HEK293 (cell line): ENCODE measurements around the gene FYB1.

Source experiments
- CTCF ChIA-PET: fragments of 350-600 bp; formaldehyde crosslinking; extraction: SDS; loops from one replicate; lab custom pipeline; 2021; ENCODE audit warnings: antibody characterized with exemption; lab: Yijun Ruan, JAX
- POLR2A ChIA-PET: fragments of 300-600 bp; formaldehyde crosslinking; extraction: SDS; loops from one replicate; lab custom pipeline; 2020; ENCODE audit warnings: antibody characterized with exemption, inconsistent platforms; lab: Yijun Ruan, JAX
- H3K27ac ChIP-seq: fragments of 200-500 bp; sonication (Bioruptor generic); 2 replicates; pipeline ENCODE4 v1.5.1; 2014; ENCODE audit warnings: low read depth, low read length, control low read depth, inconsistent platforms; ENCODE audit errors: extremely low read depth
- H3K36me3 ChIP-seq, 2 experiments: fragments of 200-500 bp in 1 of 2; sonication (Bioruptor generic) in 1 of 2; 1 replicate in 1 of 2; 2 replicates in 1 of 2; pipeline ENCODE4 v1.5.1; 2014 to 2017; ENCODE audit warnings: inconsistent platforms in 2 of 2, low read length in 2 of 2; ENCODE audit not compliant: control insufficient read depth in 2 of 2, insufficient read depth in 1 of 2
- H3K4me1 ChIP-seq: fragments of 200-500 bp; sonication (Bioruptor generic); 2 replicates; pipeline ENCODE4 v1.5.1; 2014; ENCODE audit warnings: mild to moderate bottlenecking, low read length, inconsistent platforms; ENCODE audit not compliant: control insufficient read depth, insufficient read depth
- H3K4me3 ChIP-seq: 2 replicates; pipeline ENCODE4 v1.5.1; 2011; ENCODE audit warnings: low read depth, mild to moderate bottlenecking, control low read depth, low read length, moderate library complexity
- H3K9me3 ChIP-seq: fragments of 200-500 bp; sonication (Bioruptor generic); 2 replicates; pipeline ENCODE4 v1.5.1; 2014; ENCODE audit warnings: low read depth, low read length, inconsistent platforms; ENCODE audit not compliant: control insufficient read depth, insufficient read depth
- GLIS2 ChIP-seq: fragments of 450-650 bp; formaldehyde crosslinking; IDR thresholded peaks from 2 replicates; pipeline ENCODE4 v1.5.1; 2016; ENCODE audit warnings: missing biosample characterization, missing genetic modification characterization
- KLF10 ChIP-seq: fragments of 450-650 bp; IDR thresholded peaks from 2 replicates; pipeline ENCODE4 v1.5.1; 2018; ENCODE audit warnings: missing biosample characterization, mild to moderate bottlenecking, missing genetic modification characterization
- KLF9 ChIP-seq: fragments of 450-650 bp; formaldehyde crosslinking; IDR thresholded peaks from 2 replicates; pipeline ENCODE4 v1.5.1; 2016; ENCODE audit warnings: missing biosample characterization, missing genetic modification characterization, low read depth
- MYNN ChIP-seq: fragments of 450-650 bp; formaldehyde crosslinking; IDR thresholded peaks from 2 replicates; pipeline ENCODE4 v1.5.1; 2016; ENCODE audit warnings: missing biosample characterization, missing genetic modification characterization, borderline replicate concordance
- SALL2 ChIP-seq: fragments of 450-650 bp; formaldehyde crosslinking; IDR thresholded peaks from 2 replicates; pipeline ENCODE4 v1.5.0; 2017; ENCODE audit warnings: missing biosample characterization, mild to moderate bottlenecking, missing genetic modification characterization, borderline replicate concordance
- SP3 ChIP-seq: fragments of 450-650 bp; formaldehyde crosslinking; IDR thresholded peaks from 2 replicates; pipeline ENCODE4 v1.5.1; 2016; ENCODE audit warnings: missing biosample characterization, missing genetic modification characterization
- ZBTB21 ChIP-seq: fragments of 450-650 bp; formaldehyde crosslinking; IDR thresholded peaks from 2 replicates; pipeline ENCODE4 v1.5.1; 2017; ENCODE audit warnings: missing biosample characterization, missing genetic modification characterization
- ZNF16 ChIP-seq: fragments of 450-650 bp; formaldehyde crosslinking; IDR thresholded peaks from 2 replicates; pipeline ENCODE4 v1.5.1; 2016; ENCODE audit warnings: low read depth, missing biosample characterization, missing genetic modification characterization
- ZNF169 ChIP-seq: fragments of 450-650 bp; formaldehyde crosslinking; IDR thresholded peaks from 2 replicates; pipeline ENCODE4 v1.5.1; 2016; ENCODE audit warnings: missing biosample characterization, missing genetic modification characterization
- ZNF341 ChIP-seq: fragments of 450-650 bp; formaldehyde crosslinking; IDR thresholded peaks from 2 replicates; pipeline ENCODE4; 2016; ENCODE audit warnings: low read depth, missing biosample characterization, missing genetic modification characterization
- ZNF391 ChIP-seq: fragments of 450-650 bp; formaldehyde crosslinking; IDR thresholded peaks from 2 replicates; pipeline ENCODE4 v1.5.1; 2016; ENCODE audit warnings: low read depth, missing biosample characterization, missing genetic modification characterization, borderline replicate concordance
- ZNF629 ChIP-seq: fragments of 450-650 bp; formaldehyde crosslinking; IDR thresholded peaks from 2 replicates; pipeline ENCODE4 v1.5.1; 2017; ENCODE audit warnings: missing biosample characterization, missing genetic modification characterization
- ZNF76 ChIP-seq: fragments of 450-650 bp; formaldehyde crosslinking; IDR thresholded peaks from 2 replicates; pipeline ENCODE4; 2016; ENCODE audit warnings: low read depth, missing biosample characterization, missing genetic modification characterization, borderline replicate concordance
- ZNF776 ChIP-seq: fragments of 450-650 bp; formaldehyde crosslinking; IDR thresholded peaks from 2 replicates; pipeline ENCODE4 v1.5.0; 2017; ENCODE audit warnings: missing biosample characterization, missing genetic modification characterization, borderline replicate concordance
- TF ChIP-seq, protein P1 (sequence below): fragments of 450-650 bp; formaldehyde crosslinking; IDR thresholded peaks from 2 replicates; pipeline ENCODE4 v1.5.1; 2016; ENCODE audit warnings: missing biosample characterization, missing genetic modification characterization, low read depth
- TF ChIP-seq, protein P2 (sequence below): fragments of 450-650 bp; formaldehyde crosslinking; conservative IDR thresholded peaks from 2 replicates; pipeline ENCODE4 v1.5.1; 2016; ENCODE audit warnings: low read depth, missing biosample characterization, missing genetic modification characterization
- TF ChIP-seq, protein P3 (sequence below): fragments of 450-650 bp; formaldehyde crosslinking; IDR thresholded peaks from 2 replicates; pipeline ENCODE4 v1.5.1; 2016; ENCODE audit warnings: missing biosample characterization, missing genetic modification characterization
- TF ChIP-seq, protein P4 (sequence below): fragments of 450-650 bp; formaldehyde crosslinking; conservative IDR thresholded peaks from 2 replicates; pipeline ENCODE4 v1.5.1; 2016; ENCODE audit warnings: low read depth, missing biosample characterization, missing genetic modification characterization
- TF ChIP-seq, protein P5 (sequence below): fragments of 450-650 bp; formaldehyde crosslinking; IDR thresholded peaks from 2 replicates; pipeline ENCODE4 v1.5.1; 2016; ENCODE audit warnings: missing biosample characterization, missing genetic modification characterization

The FYB1 gene

DNA sequence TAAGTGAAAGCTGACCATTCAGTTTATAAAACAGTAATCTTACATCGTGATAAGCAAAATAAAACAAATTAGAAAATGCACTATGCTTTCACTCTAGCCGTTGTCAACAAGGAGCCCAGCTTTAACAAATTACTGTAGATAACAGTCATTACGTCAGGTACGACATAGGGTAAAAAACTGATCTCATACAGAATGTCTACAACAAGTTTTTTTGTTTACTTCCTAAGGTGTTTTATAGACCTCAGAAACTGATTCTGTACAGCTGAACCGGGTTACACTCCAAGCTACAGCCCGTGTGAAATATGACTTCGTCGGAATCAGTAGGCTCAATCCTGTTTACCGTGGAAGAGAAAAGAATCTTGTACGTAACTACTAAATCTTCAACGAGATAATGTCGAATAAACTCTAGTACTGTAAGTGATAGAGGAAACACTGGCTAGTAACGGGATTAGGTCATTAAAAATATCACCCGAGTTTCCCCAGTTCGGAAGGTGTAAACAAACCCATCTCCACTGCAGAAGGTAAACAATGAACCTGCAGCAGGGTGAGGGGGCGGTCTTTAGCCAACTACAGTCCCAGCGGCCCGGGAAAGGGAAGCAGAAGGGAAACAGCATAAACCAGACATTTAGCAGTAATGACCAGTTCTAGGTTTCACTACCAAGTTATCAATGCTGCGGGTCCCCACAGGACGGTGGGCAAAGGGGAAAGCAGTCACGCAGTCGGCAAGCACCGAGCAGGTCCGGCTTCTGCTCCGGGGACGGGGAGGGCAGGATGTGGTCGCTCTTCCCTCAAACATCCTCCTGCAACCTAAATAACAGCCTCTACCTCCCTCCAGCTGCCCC is 146.2 kb downstream of the FYB1 start:
- ChIA-PET CTCF (interaction anchor here (0.5 to 1.2 kb wide), 5 partner anchors 8 to 653 kb away, joined by 3 to 6 read pairs (median 3); no protein-coding TSS in a partner anchor), POLR2A (interaction anchor here (0.6 to 0.9 kb wide), 2 partner anchors 228 to 352 kb away, joined by 3 to 4 read pairs; partner anchors contain the start of gene DAB2)
- Histone ChIP-seq H3K27ac (peak overlapping the region; percentile 98), H3K4me3 (peak overlapping the region; percentile 100), H3K4me1 (peaks cover 18% of the 10 kb centered on the region; the same call in 1 of the 2 replicates), H3K36me3 (peaks cover 0 to 4% of the 10 kb centered on the region in 2 experiments; a peak in 2 of 3 replicates), H3K9me3 (no peaks in the 10 kb centered on the region)
- TF ChIP-seq GLIS2 (no peak; the same call in 1 of the 2 replicates), MYNN (tag by site-specific recombination) (no peak), KLF10 (tag by site-specific recombination) (no peak), KLF9 (0 out of 2 replicates have a peak, but pooled peaks have one; percentile 18), ZNF391 (no peak), ZBTB21 (tag by site-specific recombination) (peak; percentile 68), ZNF76 (peak; percentile 73; the same call in 1 of the 2 replicates), SP3 (tag by site-specific recombination) (peak; percentile 40), ZNF776 (tag by site-specific recombination) (no peak), ZNF169 (no peak), ZNF341 (peak; percentile 100), ZNF16 (tag by site-specific recombination) (no peak), SALL2 (tag by site-specific recombination) (no peak), ZNF629 (tag by site-specific recombination) (peak; percentile 89)
- TF ChIP-seq, protein P1, sequence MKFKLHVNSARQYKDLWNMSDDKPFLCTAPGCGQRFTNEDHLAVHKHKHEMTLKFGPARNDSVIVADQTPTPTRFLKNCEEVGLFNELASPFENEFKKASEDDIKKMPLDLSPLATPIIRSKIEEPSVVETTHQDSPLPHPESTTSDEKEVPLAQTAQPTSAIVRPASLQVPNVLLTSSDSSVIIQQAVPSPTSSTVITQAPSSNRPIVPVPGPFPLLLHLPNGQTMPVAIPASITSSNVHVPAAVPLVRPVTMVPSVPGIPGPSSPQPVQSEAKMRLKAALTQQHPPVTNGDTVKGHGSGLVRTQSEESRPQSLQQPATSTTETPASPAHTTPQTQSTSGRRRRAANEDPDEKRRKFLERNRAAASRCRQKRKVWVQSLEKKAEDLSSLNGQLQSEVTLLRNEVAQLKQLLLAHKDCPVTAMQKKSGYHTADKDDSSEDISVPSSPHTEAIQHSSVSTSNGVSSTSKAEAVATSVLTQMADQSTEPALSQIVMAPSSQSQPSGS = peak; percentile 85; the same call in 1 of the 2 replicates
- TF ChIP-seq, protein P2, sequence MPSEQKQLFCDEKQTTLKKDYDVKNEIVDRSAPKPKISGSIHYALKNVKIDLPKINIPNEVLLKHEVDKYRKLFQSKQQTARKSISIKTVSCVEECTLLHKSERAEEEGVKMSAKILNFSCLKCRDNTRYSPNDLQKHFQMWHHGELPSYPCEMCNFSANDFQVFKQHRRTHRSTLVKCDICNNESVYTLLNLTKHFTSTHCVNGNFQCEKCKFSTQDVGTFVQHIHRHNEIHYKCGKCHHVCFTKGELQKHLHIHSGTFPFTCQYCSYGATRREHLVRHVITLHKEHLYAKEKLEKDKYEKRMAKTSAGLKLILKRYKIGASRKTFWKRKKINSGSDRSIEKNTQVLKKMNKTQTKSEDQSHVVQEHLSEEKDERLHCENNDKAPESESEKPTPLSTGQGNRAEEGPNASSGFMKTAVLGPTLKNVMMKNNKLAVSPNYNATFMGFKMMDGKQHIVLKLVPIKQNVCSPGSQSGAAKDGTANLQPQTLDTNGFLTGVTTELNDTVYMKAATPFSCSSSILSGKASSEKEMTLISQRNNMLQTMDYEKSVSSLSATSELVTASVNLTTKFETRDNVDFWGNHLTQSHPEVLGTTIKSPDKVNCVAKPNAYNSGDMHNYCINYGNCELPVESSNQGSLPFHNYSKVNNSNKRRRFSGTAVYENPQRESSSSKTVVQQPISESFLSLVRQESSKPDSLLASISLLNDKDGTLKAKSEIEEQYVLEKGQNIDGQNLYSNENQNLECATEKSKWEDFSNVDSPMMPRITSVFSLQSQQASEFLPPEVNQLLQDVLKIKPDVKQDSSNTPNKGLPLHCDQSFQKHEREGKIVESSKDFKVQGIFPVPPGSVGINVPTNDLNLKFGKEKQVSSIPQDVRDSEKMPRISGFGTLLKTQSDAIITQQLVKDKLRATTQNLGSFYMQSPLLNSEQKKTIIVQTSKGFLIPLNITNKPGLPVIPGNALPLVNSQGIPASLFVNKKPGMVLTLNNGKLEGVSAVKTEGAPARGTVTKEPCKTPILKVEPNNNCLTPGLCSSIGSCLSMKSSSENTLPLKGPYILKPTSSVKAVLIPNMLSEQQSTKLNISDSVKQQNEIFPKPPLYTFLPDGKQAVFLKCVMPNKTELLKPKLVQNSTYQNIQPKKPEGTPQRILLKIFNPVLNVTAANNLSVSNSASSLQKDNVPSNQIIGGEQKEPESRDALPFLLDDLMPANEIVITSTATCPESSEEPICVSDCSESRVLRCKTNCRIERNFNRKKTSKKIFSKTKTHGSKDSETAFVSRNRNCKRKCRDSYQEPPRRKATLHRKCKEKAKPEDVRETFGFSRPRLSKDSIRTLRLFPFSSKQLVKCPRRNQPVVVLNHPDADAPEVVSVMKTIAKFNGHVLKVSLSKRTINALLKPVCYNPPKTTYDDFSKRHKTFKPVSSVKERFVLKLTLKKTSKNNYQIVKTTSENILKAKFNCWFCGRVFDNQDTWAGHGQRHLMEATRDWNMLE (tag by site-specific recombination) = peak; percentile 13; the same call in 1 of the 2 replicates
- TF ChIP-seq, protein P3, sequence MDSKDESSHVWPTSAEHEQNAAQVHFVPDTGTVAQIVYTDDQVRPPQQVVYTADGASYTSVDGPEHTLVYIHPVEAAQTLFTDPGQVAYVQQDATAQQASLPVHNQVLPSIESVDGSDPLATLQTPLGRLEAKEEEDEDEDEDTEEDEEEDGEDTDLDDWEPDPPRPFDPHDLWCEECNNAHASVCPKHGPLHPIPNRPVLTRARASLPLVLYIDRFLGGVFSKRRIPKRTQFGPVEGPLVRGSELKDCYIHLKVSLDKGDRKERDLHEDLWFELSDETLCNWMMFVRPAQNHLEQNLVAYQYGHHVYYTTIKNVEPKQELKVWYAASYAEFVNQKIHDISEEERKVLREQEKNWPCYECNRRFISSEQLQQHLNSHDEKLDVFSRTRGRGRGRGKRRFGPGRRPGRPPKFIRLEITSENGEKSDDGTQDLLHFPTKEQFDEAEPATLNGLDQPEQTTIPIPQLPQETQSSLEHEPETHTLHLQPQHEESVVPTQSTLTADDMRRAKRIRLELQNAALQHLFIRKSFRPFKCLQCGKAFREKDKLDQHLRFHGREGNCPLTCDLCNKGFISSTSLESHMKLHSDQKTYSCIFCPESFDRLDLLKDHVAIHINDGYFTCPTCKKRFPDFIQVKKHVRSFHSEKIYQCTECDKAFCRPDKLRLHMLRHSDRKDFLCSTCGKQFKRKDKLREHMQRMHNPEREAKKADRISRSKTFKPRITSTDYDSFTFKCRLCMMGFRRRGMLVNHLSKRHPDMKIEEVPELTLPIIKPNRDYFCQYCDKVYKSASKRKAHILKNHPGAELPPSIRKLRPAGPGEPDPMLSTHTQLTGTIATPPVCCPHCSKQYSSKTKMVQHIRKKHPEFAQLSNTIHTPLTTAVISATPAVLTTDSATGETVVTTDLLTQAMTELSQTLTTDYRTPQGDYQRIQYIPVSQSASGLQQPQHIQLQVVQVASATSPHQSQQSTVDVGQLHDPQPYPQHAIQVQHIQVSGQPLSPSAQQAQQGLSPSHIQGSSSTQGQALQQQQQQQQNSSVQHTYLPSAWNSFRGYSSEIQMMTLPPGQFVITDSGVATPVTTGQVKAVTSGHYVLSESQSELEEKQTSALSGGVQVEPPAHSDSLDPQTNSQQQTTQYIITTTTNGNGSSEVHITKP (tag by site-specific recombination) = peak; percentile 85
- TF ChIP-seq, protein P4, sequence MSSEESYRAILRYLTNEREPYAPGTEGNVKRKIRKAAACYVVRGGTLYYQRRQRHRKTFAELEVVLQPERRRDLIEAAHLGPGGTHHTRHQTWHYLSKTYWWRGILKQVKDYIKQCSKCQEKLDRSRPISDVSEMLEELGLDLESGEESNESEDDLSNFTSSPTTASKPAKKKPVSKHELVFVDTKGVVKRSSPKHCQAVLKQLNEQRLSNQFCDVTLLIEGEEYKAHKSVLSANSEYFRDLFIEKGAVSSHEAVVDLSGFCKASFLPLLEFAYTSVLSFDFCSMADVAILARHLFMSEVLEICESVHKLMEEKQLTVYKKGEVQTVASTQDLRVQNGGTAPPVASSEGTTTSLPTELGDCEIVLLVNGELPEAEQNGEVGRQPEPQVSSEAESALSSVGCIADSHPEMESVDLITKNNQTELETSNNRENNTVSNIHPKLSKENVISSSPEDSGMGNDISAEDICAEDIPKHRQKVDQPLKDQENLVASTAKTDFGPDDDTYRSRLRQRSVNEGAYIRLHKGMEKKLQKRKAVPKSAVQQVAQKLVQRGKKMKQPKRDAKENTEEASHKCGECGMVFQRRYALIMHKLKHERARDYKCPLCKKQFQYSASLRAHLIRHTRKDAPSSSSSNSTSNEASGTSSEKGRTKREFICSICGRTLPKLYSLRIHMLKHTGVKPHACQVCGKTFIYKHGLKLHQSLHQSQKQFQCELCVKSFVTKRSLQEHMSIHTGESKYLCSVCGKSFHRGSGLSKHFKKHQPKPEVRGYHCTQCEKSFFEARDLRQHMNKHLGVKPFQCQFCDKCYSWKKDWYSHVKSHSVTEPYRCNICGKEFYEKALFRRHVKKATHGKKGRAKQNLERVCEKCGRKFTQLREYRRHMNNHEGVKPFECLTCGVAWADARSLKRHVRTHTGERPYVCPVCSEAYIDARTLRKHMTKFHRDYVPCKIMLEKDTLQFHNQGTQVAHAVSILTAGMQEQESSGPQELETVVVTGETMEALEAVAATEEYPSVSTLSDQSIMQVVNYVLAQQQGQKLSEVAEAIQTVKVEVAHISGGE (tag by site-specific recombination) = peak; percentile 36; the same call in 1 of the 2 replicates
- TF ChIP-seq, protein P5, sequence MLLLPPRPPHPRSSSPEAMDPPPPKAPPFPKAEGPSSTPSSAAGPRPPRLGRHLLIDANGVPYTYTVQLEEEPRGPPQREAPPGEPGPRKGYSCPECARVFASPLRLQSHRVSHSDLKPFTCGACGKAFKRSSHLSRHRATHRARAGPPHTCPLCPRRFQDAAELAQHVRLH (tag by site-specific recombination) = 0 out of 2 replicates have a peak, but pooled peaks have one; percentile 54
